ENCODE results near the gene KRT73.

KRT73 gene

GRCh38 chr12:52618216-52618615, at the start of gene KRT73:
Gene KRT73 (minus strand): TSS chr12:52618559. CDS start chr12:52618524, 35 bp downstream.
- no peak for DNase-seq (ENCODE audit: low read depth)

- DNase-seq (ENCODE audit: low read depth), result no peak
Observed at GRCh38 chr12:52667931-52668330, 49.6 kb upstream of the KRT73 start.

DNA sequence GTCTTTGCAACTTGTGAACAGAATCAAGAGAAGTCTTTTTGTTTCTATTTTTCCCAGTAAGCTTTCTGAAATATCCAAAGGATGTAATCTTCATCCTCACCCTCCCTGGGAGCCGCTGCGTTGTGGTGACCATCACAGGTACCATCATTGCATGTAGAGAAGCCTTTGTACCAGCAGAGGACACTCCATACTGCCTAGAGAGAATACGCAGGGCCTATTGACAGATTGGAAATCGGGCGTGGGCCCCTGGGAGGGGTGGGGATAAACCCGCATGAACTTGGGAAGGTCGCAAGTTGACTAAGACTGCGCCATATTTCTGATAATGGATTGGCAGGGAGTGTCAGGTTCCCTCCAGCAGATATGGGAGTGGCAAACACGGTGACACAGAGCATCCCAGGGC, 49.1 kb upstream of the KRT73 start:
- DNase-seq (ENCODE audit: low read depth), result no peak

DNA sequence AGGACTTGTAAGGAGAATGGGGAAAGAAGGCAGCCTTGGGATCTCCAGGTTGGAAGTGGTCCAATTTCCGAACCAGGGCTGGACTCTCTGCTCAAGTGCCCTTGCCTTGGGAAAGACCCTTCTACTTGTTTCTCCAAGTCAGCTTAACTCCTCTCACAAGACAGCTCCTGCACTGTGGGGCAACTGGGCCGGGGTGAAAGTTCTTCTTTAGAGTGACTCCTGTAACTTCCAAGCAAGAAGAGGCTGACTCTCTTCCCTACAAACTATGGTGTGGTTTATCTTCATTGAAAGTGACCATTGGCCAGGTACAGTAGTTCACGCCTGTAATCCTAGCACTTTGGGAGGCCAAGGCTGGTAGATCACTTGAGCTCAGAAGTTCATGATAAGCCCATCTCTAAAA, 48.1 kb upstream of the KRT73 start:
- no peak for DNase-seq (ENCODE audit: low read depth)

GRCh38 chr12:52663420-52663819, 45.1 kb upstream of the KRT73 start:
- DNase-seq (ENCODE audit: low read depth), result no peak

- DNase-seq (ENCODE audit: low read depth), result no peak
Observed at GRCh38 chr12:52662918-52663229, 44.5 kb upstream of the KRT73 start.

DNA sequence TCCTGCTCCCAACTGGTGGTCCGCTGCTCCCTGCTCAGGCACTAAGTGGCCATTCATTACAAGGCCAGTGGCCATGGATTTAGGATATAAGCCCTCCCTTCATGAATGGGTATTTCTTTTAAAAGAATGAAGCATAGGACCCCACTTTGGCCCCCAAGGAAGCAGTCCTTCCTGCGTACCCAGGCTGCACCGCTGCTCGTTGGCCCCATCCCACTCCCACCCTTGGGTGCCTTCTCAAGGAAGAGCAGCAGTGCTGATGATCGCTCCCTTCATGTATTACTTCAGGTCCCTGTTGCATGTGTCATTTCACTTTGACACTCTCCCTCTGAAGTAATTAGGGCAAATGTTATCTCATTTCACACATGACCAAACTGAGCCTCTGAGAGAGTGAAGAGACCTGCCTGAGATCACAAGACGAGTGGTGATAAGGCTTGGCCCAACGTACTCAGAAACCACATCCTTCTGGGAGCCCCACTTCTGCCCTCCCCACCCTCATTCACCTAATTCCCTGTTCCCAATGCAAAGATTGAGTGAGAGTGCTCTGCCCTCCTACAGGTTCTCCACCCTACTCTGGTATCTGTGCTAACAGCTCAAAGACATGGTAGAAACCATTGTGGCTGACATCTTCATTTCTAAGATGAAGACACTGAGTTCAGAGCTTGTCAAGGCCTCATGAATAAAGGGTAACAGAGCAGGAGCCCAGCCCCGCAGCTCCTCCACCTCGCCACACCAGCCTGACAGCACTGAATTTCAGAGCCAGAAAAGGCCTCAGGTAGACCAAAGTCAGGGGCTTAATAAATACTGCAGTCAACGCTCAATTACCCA, 43.9 kb upstream of the KRT73 start:
- DNase-seq (ENCODE audit: low read depth), result no peak

DNA sequence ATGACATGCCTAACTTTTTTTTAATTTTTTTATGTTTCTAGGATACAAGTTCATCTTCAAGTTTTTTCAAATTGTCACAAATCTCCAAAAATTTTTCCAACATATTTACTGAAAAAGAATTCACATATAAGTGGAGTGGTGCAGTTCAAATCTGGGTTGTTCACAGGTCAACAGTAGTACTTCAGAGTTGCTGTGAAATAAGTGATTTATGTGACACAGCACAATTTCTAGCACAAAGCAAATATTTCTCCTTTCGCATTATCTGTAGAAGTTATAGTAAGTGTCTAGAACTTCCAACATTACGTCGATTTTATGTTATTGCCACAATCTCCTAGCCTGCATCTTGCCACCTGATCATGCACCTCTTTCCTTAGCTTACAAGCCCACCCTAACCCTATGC, 43.3 kb upstream of the KRT73 start:
- DNase-seq (ENCODE audit: low read depth), result no peak

DNA sequence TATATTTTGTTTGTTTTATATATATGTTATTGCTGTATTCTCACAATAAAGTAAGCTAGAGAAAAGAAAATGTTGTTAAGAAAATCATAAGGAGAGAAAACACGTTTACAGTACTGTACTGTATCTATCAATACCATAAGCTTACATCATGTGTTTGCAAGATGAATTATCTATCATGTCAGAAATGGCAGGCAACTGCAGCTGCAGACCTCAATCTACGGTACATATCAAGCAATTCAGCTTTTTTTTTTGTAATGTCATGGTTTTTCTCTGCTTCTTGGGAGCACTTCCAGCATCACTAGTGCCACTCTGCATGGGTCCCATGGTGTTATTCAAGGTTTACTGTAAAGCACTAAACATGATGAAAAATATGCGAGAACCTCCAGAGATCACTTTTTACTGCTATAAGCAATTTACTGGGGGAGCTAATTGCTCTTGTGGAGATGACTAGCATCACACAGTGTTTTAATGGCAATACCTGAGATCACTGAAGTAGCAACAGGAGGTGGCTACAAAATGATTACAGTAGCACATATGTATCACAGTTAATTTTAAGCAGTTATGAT, 42.7 kb upstream of the KRT73 start:
- no peak for DNase-seq (ENCODE audit: low read depth)

DNA sequence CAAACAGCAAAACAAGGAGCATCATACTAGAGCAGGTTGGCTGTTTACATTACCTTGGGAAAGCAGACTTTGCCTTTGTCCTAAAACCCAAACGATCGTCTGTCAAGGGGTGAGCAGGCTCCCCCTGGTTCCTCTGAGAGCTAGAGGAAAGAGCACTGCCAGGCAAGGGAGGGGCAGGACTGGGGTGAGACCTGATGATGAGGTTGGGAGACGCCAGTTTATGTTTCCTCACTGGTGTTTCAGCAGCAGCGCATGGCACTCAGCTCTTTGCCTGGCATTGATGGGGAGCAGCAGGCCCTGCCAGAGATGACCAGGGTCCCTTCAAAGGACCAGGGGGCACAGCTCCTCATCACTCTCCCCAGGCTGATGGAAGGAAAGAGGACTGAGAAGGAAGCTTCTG, 41.6 kb upstream of the KRT73 start:
- DNase-seq (ENCODE audit: low read depth), result no peak

- no peak for DNase-seq (ENCODE audit: low read depth)
Observed at GRCh38 chr12:52659395-52659794, 41.0 kb upstream of the KRT73 start.

DNA sequence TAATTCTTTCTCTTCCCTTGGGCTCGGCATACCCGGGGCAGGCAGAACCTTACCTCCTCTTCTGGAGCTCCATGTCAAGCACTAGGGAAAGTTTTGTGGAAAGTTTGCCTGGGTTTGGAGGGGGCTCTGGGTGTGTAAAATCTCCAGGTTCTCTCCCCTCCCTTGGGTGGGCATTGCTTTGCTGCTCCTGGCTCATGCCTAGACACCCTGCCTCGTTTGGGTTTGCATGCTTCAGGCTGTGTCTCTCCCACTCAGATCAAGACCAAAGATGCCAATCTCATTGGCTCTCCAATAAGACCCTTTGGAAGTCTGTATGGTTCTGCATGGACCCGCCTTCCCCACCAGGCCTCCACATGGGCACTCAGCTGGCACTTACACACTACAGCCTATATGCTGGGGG, 39.8 kb upstream of the KRT73 start:
- no peak for DNase-seq (ENCODE audit: low read depth)

GRCh38 chr12:52657250-52657902, 39.0 kb upstream of the KRT73 start:
- no peak for DNase-seq (ENCODE audit: low read depth)

GRCh38 chr12:52656616-52657015, 38.3 kb upstream of the KRT73 start:
- no peak for DNase-seq (ENCODE audit: low read depth)

- no peak for DNase-seq (ENCODE audit: low read depth)
Observed at GRCh38 chr12:52655720-52656124, 37.4 kb upstream of the KRT73 start.

- DNase-seq (ENCODE audit: low read depth), result no peak
Observed at GRCh38 chr12:52655251-52655650, 36.9 kb upstream of the KRT73 start.

GRCh38 chr12:52651726-52652261, 33.4 kb upstream of the KRT73 start, which contains the start of gene KRT2:
Gene KRT2 (minus strand): TSS chr12:52652211. CDS start chr12:52652142, 69 bp downstream.
- DNase-seq (ENCODE audit: low read depth), result no peak

DNA sequence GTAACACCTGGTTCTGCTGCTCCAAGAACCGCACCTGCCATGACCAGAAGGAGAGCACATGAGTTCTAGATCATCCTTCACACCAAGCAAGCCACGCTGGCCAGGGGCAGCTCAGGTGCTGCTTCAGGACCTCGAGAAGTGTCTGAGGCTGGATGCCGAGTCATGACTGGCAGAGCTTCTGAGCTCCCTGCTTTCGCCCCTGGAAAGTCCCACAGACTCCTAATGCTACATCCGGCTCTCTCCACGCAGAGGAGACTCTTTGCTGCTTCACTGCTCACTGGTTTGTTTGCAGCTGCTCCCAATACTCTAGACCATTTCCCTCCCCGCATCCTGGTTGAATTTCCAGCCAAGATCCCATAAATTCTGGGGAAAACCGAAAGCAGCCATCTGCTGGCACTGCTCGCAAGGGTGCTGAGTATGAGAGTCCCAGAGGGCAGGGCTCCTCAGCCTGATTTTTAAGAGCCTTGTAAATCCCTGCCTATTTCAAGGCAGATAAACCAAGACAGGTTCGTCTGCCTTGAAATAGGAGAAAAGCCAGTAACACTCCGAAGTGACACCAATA, 32.2 kb upstream of the KRT73 start:
- no peak for DNase-seq (ENCODE audit: low read depth)

GRCh38 chr12:52649066-52649465, 30.7 kb upstream of the KRT73 start:
- no peak for DNase-seq (ENCODE audit: low read depth)

- no peak for DNase-seq (ENCODE audit: low read depth)
Observed at GRCh38 chr12:52648012-52648550, 29.7 kb upstream of the KRT73 start.

- DNase-seq (ENCODE audit: low read depth), result no peak
Observed at GRCh38 chr12:52647601-52648000, 29.2 kb upstream of the KRT73 start.

- no peak for DNase-seq (ENCODE audit: low read depth)
Observed at GRCh38 chr12:52646613-52647012, 28.3 kb upstream of the KRT73 start.

DNA sequence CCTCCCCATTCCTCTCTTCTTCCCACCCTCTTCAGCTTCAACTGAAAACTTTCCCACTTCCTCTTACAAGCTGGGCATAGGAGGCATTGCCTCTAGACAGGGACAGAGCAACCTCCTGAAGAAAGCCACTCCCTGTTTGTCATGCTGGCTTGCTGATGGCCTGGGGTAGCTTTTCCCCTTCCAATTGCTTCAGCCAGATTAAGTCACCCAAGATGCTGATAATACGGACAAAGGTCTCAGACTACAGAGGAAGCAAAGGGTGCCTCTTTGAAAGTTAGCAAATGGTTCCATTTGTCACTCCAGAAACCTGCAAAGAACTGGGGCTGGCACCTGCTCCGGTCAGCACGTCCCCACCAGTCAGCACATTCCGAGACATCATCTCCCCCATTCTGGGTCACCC, 27.6 kb upstream of the KRT73 start:
- no peak for DNase-seq (ENCODE audit: low read depth)
